GM12878 (cell line): ENCODE data around the gene CLECL1. TPM values are rescaled to one million over a fixed set of nuclear protein-coding genes. Genes with fewer than 3 reads are reported as not detected.

ENCODE experiments used
- ATAC-seq: fragments of 200-7000 bp; cut with Tn5 transposase; 3 replicates; pipeline ENCODE4 v1.9.1; 2020; ENCODE audit warnings: mild to moderate bottlenecking, moderate library complexity
- BruUV-seq: library from RNA; stranded (reverse); fragments of 400-500 nt; replicated peaks from 2 replicates; lab custom pipeline; 2021; lab: Mats Ljungman, UMichigan
- CTCF ChIA-PET: fragments of 300-600 bp; sonication (Branson Sonifier 250); formaldehyde crosslinking; extraction: SDS; loops from one replicate; lab custom pipeline; 2021; ENCODE audit warnings: inconsistent platforms; lab: Yijun Ruan, JAX
- POLR2A ChIA-PET: fragments of 350-600 bp; formaldehyde crosslinking; extraction: SDS; loops from one replicate; lab custom pipeline; 2021; ENCODE audit warnings: inconsistent platforms; lab: Charles Lee
- RAD21 ChIA-PET: fragments of 300-600 bp; sonication (Branson Sonifier 250); formaldehyde crosslinking; loops from one replicate; lab custom pipeline; 2023; ENCODE audit warnings: antibody characterized with exemption; ENCODE audit not compliant: unreplicated experiment; lab: Charles Lee
- SMC1A ChIA-PET: fragments of 300-600 bp; sonication (Branson Sonifier 250); formaldehyde crosslinking; loops from one replicate; lab custom pipeline; 2023; ENCODE audit not compliant: unreplicated experiment, uncharacterized antibody; lab: Charles Lee
- DNase-seq: peaks from one replicate; pipeline ENCODE4 v3.0.0-alpha.2; 2011; ENCODE audit warnings: low read depth, low spot score
- FAIRE-seq: peaks from 3 replicates; lab custom pipeline; 2011; peaks lifted over from hg19 to GRCh38; lab: Jason Lieb, UNC
- H2AFZ ChIP-seq: 2 replicates; pipeline ENCODE4 v1.6.0; 2011; ENCODE audit warnings: low read depth, low read length, control low read depth; ENCODE audit not compliant: control insufficient read depth
- H3K27ac ChIP-seq: 2 replicates; pipeline ENCODE4 v1.5.1; 2011; ENCODE audit warnings: control low read depth; ENCODE audit not compliant: control insufficient read depth, insufficient read depth
- H3K27me3 ChIP-seq, 2 experiments: replicated peaks in 1 of 2; 2 replicates each; pipeline versions ENCODE4 v1.6.0 to v1.6.1; 2011; ENCODE audit warnings: low read length in 1 of 2; ENCODE audit not compliant: control insufficient read depth in 2 of 2, insufficient read depth in 2 of 2
- H3K36me3 ChIP-seq, 2 experiments: 2 replicates each; pipeline ENCODE4 v1.5.1; 2011; ENCODE audit warnings: low read length in 1 of 2; ENCODE audit not compliant: control insufficient read depth in 2 of 2, insufficient read depth in 2 of 2
- H3K4me1 ChIP-seq: 2 replicates; pipeline ENCODE4 v1.6.1; 2011; ENCODE audit warnings: mild to moderate bottlenecking, low read length, moderate library complexity, mixed read lengths; ENCODE audit not compliant: control insufficient read depth, insufficient read depth
- H3K4me2 ChIP-seq: 2 replicates; pipeline ENCODE4 v1.6.0; 2011; ENCODE audit warnings: control low read depth; ENCODE audit not compliant: control insufficient read depth, insufficient read depth
- H3K4me3 ChIP-seq: fragments of 200-600 bp; sonication (generic); 2 replicates; pipeline ENCODE4 v1.5.1; 2016
- H3K79me2 ChIP-seq: 2 replicates; pipeline ENCODE4 v1.6.0; 2011; ENCODE audit warnings: low read length; ENCODE audit not compliant: control insufficient read depth, insufficient read depth
- H3K9ac ChIP-seq: 2 replicates; pipeline ENCODE4 v1.8.0; 2011; ENCODE audit warnings: low read length, control low read depth, mixed read lengths; ENCODE audit not compliant: control insufficient read depth, insufficient read depth
- H3K9me3 ChIP-seq: replicated peaks from 3 replicates; pipeline ENCODE4 v1.5.1; 2011; ENCODE audit warnings: mild to moderate bottlenecking, low read length; ENCODE audit not compliant: control insufficient read depth, insufficient read depth
- H4K20me1 ChIP-seq: 2 replicates; pipeline ENCODE4 v1.6.0; 2011; ENCODE audit not compliant: control insufficient read depth, insufficient read depth
- CBX5 ChIP-seq: sonication (generic); IDR thresholded peaks from 2 replicates; pipeline ENCODE4 v1.6.1; 2016; ENCODE audit warnings: low read depth, moderate library complexity, mild to moderate bottlenecking, inconsistent platforms
- FOXM1 ChIP-seq: IDR thresholded peaks from 2 replicates; pipeline ENCODE4 v1.6.1; 2012; ENCODE audit warnings: low read depth, mild to moderate bottlenecking, inconsistent platforms, low read length, moderate library complexity
- GABPA ChIP-seq: IDR thresholded peaks from 2 replicates; pipeline ENCODE4 v1.6.1; 2014; ENCODE audit warnings: antibody characterized with exemption, low read depth, mild to moderate bottlenecking, inconsistent platforms
- IRF3 ChIP-seq: fragments of 450-650 bp; IDR thresholded peaks from 2 replicates; pipeline ENCODE4 v1.6.1; 2014; ENCODE audit warnings: mild to moderate bottlenecking
- MLLT1 ChIP-seq: fragments of 450-650 bp; IDR thresholded peaks from 2 replicates; pipeline ENCODE4 v1.6.1; 2016; ENCODE audit warnings: mild to moderate bottlenecking
- MYC ChIP-seq: IDR thresholded peaks from 2 replicates; pipeline ENCODE4 v1.6.1; 2011; ENCODE audit warnings: mild to moderate bottlenecking, low read length, moderate library complexity, inconsistent platforms; ENCODE audit not compliant: insufficient read depth, insufficient replicate concordance, insufficient read length, severe bottlenecking
- POLR2A ChIP-seq: IDR thresholded peaks from 2 replicates; pipeline ENCODE4 v1.6.1; 2011; ENCODE audit warnings: low read depth, mild to moderate bottlenecking, low read length
- WGBS: methylation state at CpG from one replicate; pipeline ENCODE4 v1.1.6; 2016; ENCODE audit warnings: low lambda C conversion rate; ENCODE audit not compliant: insufficient replicate concordance, insufficient coverage; ENCODE audit errors: missing lambda C conversion rate; 5-methylcytosine and 5-hydroxymethylcytosine counted together
- in situ Hi-C: fragments of 300-500 bp; cut with MboI; formaldehyde crosslinking; loops from 9 replicates; pipeline ENCODE4 v1.14.3; 2018; ENCODE audit warnings: mixed read lengths
- intact Hi-C: fragments of 100-400 bp; cut with micrococcal nuclease; formaldehyde crosslinking; loops from one replicate; pipeline ENCODE4 v1.14.2; 2022; ENCODE audit not compliant: unreplicated experiment
- polyA plus RNA-seq, 11 experiments: library from polyadenylated mRNA; depleted of rRNA in 4 of 11; unstranded in 6 of 11; stranded (reverse) in 5 of 11; fragments of >200 nt; fragmentation: Nextera tagmentation in 4 of 11; fragmentation: Illumina TruSeq in 1 of 11; extraction: Ambion mirVana in 4 of 11; extraction: Trizol in 1 of 11; gene quantifications; 1 replicate in 1 of 11; 2 replicates in 10 of 11; pipeline versions ENCODE4 v1.2.1 to v1.2.3, GENCODE V29; 2011 to 2016; ENCODE audit warnings: inconsistent platforms in 2 of 11, missing spikeins in 2 of 11, low read depth in 1 of 11
- total RNA-seq, 4 experiments: library from RNA; depleted of rRNA in 3 of 4; stranded (reverse); fragments of >200 nt in 3 of 4; fragmentation: Illumina TruSeq in 1 of 4; extraction: Trizol in 1 of 4; gene quantifications; 2 replicates each; pipeline versions ENCODE4 v1.2.1 to v1.2.3, GENCODE V29; 2013 to 2021
- TF ChIP-seq, protein P1 (sequence below): fragments of 450-650 bp; IDR thresholded peaks from 2 replicates; pipeline ENCODE4 v1.6.1; 2016; ENCODE audit warnings: mild to moderate bottlenecking

The CLECL1 gene
- total and polyA plus RNA-seq, 10 of the 15 experiments (the other 5 are each of a cell fraction or from before 2014, with no cell fraction given) = 4.6 to 56.5 (median 46.4) TPM

DNA sequence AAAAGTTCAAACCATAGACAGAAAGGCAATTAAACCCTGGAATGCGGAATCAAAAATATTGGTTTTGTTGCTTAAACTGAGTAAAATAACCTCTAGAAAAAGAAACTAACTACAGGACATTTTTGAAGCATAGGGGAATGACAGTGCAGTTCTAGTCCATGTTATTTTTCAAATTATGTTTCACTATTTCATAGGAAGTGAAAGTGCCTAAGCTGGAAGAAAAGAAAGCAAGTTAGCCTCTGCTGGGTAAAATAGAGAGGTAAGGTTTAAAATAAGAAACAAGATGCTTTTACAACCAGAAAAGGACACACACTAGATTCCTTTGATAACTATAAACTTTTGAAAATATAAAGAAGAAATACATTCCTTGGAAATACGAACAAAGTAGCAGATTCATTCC lies 1.1 kb downstream of the CLECL1 start (continued):
- TF ChIP-seq CBX5 = no peak
- TF ChIP-seq, protein P1, sequence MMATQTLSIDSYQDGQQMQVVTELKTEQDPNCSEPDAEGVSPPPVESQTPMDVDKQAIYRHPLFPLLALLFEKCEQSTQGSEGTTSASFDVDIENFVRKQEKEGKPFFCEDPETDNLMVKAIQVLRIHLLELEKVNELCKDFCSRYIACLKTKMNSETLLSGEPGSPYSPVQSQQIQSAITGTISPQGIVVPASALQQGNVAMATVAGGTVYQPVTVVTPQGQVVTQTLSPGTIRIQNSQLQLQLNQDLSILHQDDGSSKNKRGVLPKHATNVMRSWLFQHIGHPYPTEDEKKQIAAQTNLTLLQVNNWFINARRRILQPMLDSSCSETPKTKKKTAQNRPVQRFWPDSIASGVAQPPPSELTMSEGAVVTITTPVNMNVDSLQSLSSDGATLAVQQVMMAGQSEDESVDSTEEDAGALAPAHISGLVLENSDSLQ = 0 out of 2 replicates have a peak, but pooled peaks have one; percentile 3
- TF ChIP-seq FOXM1 = peak; percentile 74

GRCh38 chr12:9731393-9731792 lies 1.5 kb downstream of the CLECL1 start:
- Histone ChIP-seq H3K9me3 (no peaks in the 10 kb centered on the region), H3K27me3 (no peaks in the 10 kb centered on the region), H3K4me1 (peaks cover 4% of the 10 kb centered on the region; the same call in 1 of the 2 replicates), H3K4me2 (peak overlapping the region; percentile 49), H3K36me3 (no peaks in the 10 kb centered on the region), H2AFZ (no peak overlapping the region), H3K79me2 (peaks cover 72% of the 10 kb centered on the region), H3K4me3 (peak overlapping the region; percentile 80), H3K27ac (peak overlapping the region; percentile 84), H4K20me1 (no peaks in the 10 kb centered on the region), H3K9ac (peak overlapping the region; percentile 82)
- BruUV-seq = no TSS peak
- TF ChIP-seq MLLT1 (0 out of 2 replicates have a peak, but pooled peaks have one; percentile 9), IRF3 (no peak), MYC (no peak), GABPA (0 out of 2 replicates have a peak, but pooled peaks have one; percentile 4), FOXM1 (no peak), POLR2A (0 out of 2 replicates have a peak, but pooled peaks have one; percentile 2)
- TF ChIP-seq, protein P1 = 0 out of 2 replicates have a peak, but pooled peaks have one; percentile 9
- SMC1A ChIA-PET = interaction anchor here (1.1 to 2.1 kb wide), 5 partner anchors 11 to 42 kb away, joined by 3 to 6 read pairs (median 4); partner anchors contain the start of gene CD69
- intact Hi-C loops (no loop called here), in situ Hi-C loops (loop anchor here (5.0 kb wide), 1 partner anchor 84 kb away; no protein-coding TSS in a partner anchor)
- FAIRE-seq (no peak), ATAC-seq (no peak; the same call in 1 of the 3 replicates), DNase-seq (no peak)
- RAD21 ChIA-PET = interaction anchor here (1.0 to 2.8 kb wide), 3 partner anchors 10 to 92 kb away, joined by 3 to 16 read pairs (median 4); no protein-coding TSS in a partner anchor
- POLR2A ChIA-PET = no interaction called here
- WGBS = 26% methylated on average over 6 of the region's 6 CpGs
- CTCF ChIA-PET = interaction anchor here (1.0 to 2.8 kb wide), 4 partner anchors 9 to 44 kb away, joined by 3 to 25 read pairs (median 4); no protein-coding TSS in a partner anchor
